Kidney tubule cell (primary cell): Measurements from ENCODE around the gene SLC25A36.

Experiments used
- DNase-seq: peaks from one replicate; pipeline ENCODE4 v3.0.0-alpha.2; 2018; ENCODE audit warnings: low spot score

The SLC25A36 gene

GRCh38 chr3:140941434-140942220 lies at the start of gene SLC25A36:
Gene SLC25A36 (plus strand): TSS chr3:140941836. CDS start chr3:140942055, 219 bp downstream.
- peak; percentile 98 for DNase-seq

GRCh38 chr3:140896997-140897396 lies 44.6 kb upstream of the SLC25A36 start:
- no peak for DNase-seq

- peak; percentile 71 for DNase-seq
Measured at GRCh38 chr3:140898340-140899180, 43.1 kb upstream of the SLC25A36 start.

- DNase-seq: no peak
Measured at GRCh38 chr3:140899363-140899762, 42.3 kb upstream of the SLC25A36 start.

- DNase-seq: no peak
Measured at GRCh38 chr3:140902791-140903190, 38.8 kb upstream of the SLC25A36 start.

GRCh38 chr3:140903196-140903595 lies 38.4 kb upstream of the SLC25A36 start:
- peak; percentile 61 for DNase-seq

- DNase-seq: no peak
Measured at GRCh38 chr3:140904521-140904920, 37.1 kb upstream of the SLC25A36 start.

- no peak for DNase-seq
Measured at GRCh38 chr3:140905559-140905958, 36.1 kb upstream of the SLC25A36 start.

- no peak for DNase-seq
Measured at GRCh38 chr3:140906785-140907184, 34.9 kb upstream of the SLC25A36 start.

GRCh38 chr3:140910860-140911259 lies 30.8 kb upstream of the SLC25A36 start:
- no peak for DNase-seq

GRCh38 chr3:140911822-140912221 lies 29.8 kb upstream of the SLC25A36 start:
- no peak for DNase-seq

- no peak for DNase-seq
Measured at GRCh38 chr3:140913728-140914127, 27.9 kb upstream of the SLC25A36 start.

- no peak for DNase-seq
Measured at GRCh38 chr3:140914384-140914945, 27.2 kb upstream of the SLC25A36 start.

- DNase-seq: no peak
Measured at GRCh38 chr3:140916603-140917002, 25.0 kb upstream of the SLC25A36 start.

GRCh38 chr3:140917772-140918171 lies 23.9 kb upstream of the SLC25A36 start:
- DNase-seq: no peak

GRCh38 chr3:140920029-140920428 lies 21.6 kb upstream of the SLC25A36 start:
- DNase-seq: no peak

- no peak for DNase-seq
Measured at GRCh38 chr3:140922634-140923033, 19.0 kb upstream of the SLC25A36 start.

- DNase-seq: no peak
Measured at GRCh38 chr3:140924097-140924873, 17.4 kb upstream of the SLC25A36 start.

- DNase-seq: no peak
Measured at GRCh38 chr3:140927279-140928069, 14.2 kb upstream of the SLC25A36 start.

- no peak for DNase-seq
Measured at GRCh38 chr3:140929446-140929845, 12.2 kb upstream of the SLC25A36 start.

GRCh38 chr3:140931016-140931454 lies 10.6 kb upstream of the SLC25A36 start:
- DNase-seq: no peak
